ENCODE data around the gene WNT7B. TPM values are rescaled to one million over a fixed set of nuclear protein-coding genes. Genes with fewer than 3 reads are reported as not detected.

Gene WNT7B
- total and polyA plus RNA-seq, 8 donors, result 0.06 to 2.0 TPM; not detected in 6

DNA sequence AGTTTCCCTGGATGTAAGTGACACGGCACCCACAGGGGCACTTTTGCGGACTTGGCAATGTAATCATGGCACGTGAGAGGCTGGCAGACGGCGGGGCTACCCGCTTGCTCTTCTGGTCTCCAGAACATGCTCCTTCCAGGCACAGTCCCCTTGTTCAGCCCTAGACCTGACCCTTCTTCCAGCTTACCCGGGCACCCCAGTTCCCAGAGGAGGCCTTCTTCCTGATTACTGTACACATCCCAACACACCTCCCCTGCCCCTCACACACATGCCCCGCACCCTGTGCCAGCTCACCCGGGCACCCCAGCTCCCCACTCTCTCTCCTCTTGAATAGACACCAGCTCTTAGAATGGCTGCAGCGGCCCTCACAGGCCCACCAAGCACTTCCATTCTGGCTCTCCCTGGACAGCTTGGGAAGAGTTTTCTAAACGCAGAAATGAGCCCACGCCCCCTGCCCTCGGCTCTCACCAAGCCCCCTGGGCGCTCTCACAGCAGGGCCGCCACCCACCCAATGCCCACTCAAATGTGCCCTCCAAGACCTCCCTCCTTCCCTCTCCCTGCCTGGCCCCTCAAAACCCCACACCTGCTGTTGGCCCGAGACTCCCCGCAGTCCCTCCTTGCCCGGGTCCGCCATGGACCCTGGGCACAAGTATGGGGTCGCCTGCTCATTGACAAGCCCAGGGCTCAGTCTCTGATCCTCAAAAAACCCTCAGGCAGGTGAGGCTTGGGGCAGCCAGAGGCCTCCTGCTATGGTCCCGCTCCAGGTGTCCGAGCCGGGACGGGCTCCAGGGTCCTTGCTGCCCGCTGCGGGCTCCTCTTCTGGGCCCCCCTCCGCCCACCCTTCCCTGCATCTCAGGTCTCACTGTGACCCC, 88.5 kb downstream of the WNT7B start:
- intact Hi-C loops (cut with DNase I; ENCODE audit: low total_unique reads), result no loop called here
- DNase-seq, result no peak
- 93 to 95% (median 94%) methylated on average over 26 to 27 of the region's 27 CpGs for WGBS, 5 donors
- TF ChIP-seq POLR2AphosphoS5 (IDR thresholded peaks at IDR 0.05) (no peak), POLR2A (IDR thresholded peaks at IDR 0.05) (no peak), EP300 (IDR thresholded peaks at IDR 0.05) (no peak)
- TF ChIP-seq, protein P1, sequence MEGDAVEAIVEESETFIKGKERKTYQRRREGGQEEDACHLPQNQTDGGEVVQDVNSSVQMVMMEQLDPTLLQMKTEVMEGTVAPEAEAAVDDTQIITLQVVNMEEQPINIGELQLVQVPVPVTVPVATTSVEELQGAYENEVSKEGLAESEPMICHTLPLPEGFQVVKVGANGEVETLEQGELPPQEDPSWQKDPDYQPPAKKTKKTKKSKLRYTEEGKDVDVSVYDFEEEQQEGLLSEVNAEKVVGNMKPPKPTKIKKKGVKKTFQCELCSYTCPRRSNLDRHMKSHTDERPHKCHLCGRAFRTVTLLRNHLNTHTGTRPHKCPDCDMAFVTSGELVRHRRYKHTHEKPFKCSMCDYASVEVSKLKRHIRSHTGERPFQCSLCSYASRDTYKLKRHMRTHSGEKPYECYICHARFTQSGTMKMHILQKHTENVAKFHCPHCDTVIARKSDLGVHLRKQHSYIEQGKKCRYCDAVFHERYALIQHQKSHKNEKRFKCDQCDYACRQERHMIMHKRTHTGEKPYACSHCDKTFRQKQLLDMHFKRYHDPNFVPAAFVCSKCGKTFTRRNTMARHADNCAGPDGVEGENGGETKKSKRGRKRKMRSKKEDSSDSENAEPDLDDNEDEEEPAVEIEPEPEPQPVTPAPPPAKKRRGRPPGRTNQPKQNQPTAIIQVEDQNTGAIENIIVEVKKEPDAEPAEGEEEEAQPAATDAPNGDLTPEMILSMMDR (IDR thresholded peaks at IDR 0.05), result no peak
- no peak overlapping the region for H3K27ac ChIP-seq
- no peak overlapping the region for H3K4me3 ChIP-seq
- no peaks in the 10 kb centered on the region for H3K36me3 ChIP-seq
- peaks cover 0 to 92% (median 42%) of the 10 kb centered on the region in 3 donors for H3K27me3 ChIP-seq
- peaks cover 0 to 10% (median 7%) of the 10 kb centered on the region in 4 donors for H3K4me1 ChIP-seq
- H3K9me3 ChIP-seq, result no peaks in the 10 kb centered on the region

DNA sequence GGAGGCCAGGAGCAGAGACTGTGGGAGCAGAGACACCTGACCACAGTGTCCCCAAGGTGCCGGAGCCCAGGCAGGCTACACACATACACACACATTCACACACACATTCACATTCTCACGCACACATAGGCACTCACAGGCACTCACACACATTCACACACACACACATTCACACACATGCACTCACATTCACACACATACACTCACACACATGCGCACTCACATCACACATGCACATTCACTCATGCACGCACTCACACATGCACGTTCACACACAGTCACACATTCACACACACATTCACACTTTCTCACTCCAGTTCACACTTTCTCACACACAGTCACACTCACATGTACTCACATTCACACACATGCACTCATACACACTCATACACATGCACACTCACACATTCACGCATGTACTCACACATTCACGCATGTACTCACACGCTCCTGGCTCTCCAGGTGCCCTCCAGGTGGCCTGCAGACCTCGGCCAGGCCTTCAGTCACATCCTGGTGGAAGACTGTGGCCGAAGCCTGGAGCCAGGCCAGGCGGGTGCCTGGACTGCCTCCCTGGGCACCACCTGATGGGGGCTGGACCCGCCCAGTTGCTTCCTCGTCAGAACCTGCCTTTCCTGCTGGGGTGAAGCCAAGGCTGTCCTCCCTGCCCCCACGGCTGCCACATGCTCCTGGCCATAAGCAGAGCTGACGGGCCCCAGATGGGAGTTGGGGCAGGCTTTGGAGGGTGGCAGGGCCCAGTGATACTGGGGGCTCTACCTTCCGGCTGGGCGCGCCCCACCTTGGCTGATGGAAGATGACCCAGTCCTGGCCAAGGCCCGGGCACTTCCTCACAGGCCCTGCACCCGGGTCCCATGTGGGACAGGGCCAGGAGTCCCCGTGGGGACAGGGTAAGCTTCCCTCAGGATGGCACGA, 89.5 kb downstream of the WNT7B start:
- Histone ChIP-seq H3K27ac (no peak overlapping the region), H3K9me3 (no peaks in the 10 kb centered on the region), H3K27me3 (peaks cover 0 to 92% (median 51%) of the 10 kb centered on the region in 3 donors), H3K36me3 (no peaks in the 10 kb centered on the region), H3K4me1 (peaks cover 0 to 10% (median 7%) of the 10 kb centered on the region in 4 donors), H3K4me3 (no peak overlapping the region)
- peak; percentile 63 to 64 for DNase-seq
- intact Hi-C loops (cut with DNase I; ENCODE audit: low total_unique reads), result no loop called here
- 64 to 74% (median 68%) methylated on average over 10 to 22 of the region's 22 CpGs for WGBS, 5 donors
- TF ChIP-seq, protein P1 (IDR thresholded peaks at IDR 0.05), result peak in 1 of 7 experiments; percentile 6
- TF ChIP-seq POLR2AphosphoS5 (IDR thresholded peaks at IDR 0.05) (no peak), EP300 (IDR thresholded peaks at IDR 0.05) (no peak)

DNA sequence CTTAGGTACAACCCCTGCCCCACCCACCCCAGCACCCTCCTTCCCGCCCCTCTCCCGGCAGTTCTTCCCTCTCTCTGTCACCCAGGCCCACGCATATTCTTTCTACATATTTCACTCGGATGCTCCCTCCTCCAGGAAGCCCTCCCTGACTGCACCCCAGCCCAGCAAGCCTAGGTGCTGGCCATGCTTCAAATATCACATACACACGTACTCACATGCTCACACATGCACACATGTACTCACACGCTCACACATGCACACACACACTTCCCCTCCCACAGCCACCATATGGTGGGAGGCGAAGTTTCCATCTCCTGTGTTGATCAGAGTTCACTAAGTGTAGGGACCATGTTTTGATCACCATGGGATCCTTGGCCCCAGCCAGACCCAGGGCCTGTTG, 90.4 kb downstream of the WNT7B start:
- 88 to 95% (median 92%) methylated on average over 7 of the region's 7 CpGs for WGBS, 5 donors
- Histone ChIP-seq H3K27me3 (peaks cover 0 to 92% (median 51%) of the 10 kb centered on the region in 3 donors), H3K36me3 (no peaks in the 10 kb centered on the region), H3K4me1 (peaks cover 0 to 10% (median 7%) of the 10 kb centered on the region in 4 donors), H3K4me3 (no peak overlapping the region), H3K9me3 (no peaks in the 10 kb centered on the region), H3K27ac (no peak overlapping the region)
- DNase-seq, result no peak
- intact Hi-C loops (cut with DNase I; ENCODE audit: low total_unique reads), result no loop called here
- TF ChIP-seq, protein P1 (IDR thresholded peaks at IDR 0.05), result no peak
- TF ChIP-seq POLR2AphosphoS5 (IDR thresholded peaks at IDR 0.05), result no peak
- no peak for TF ChIP-seq POLR2A (IDR thresholded peaks at IDR 0.05)
- TF ChIP-seq EP300 (IDR thresholded peaks at IDR 0.05), result no peak

DNA sequence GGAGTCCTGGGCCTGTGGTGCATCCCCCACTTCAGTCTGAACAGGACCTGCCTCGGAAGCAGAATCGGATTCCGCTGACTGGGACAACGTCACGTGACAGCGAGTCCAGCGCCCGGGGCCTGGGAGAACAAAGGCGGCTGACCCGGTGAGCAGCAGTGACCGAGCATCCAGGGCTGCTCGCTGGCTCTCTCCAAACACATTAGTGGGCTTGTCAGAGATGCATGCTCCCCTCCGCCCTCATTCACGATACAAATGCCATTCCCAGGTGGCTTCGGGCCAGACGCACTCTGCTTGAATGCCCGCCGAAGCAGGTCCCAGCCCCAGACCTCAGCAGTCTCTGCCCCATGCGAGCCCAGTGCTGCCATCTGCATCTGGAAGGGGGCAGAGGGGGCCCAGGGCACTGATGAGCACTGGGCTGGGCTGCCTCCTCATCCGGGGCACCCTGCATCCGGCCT, 91.0 kb downstream of the WNT7B start:
- H3K9me3 ChIP-seq, result no peaks in the 10 kb centered on the region
- no peaks in the 10 kb centered on the region for H3K36me3 ChIP-seq
- H3K4me1 ChIP-seq, result peaks cover 0 to 15% (median 9%) of the 10 kb centered on the region in 4 donors
- H3K27ac ChIP-seq, result no peak overlapping the region
- WGBS, 5 donors, result 33 to 55% (median 41%) methylated on average over 12 to 21 of the region's 21 CpGs
- no peak overlapping the region for H3K4me3 ChIP-seq
- intact Hi-C loops (cut with DNase I; ENCODE audit: low total_unique reads), result no loop called here
- TF ChIP-seq, protein P1 (IDR thresholded peaks at IDR 0.05), result no peak
- no peak for TF ChIP-seq POLR2AphosphoS5 (IDR thresholded peaks at IDR 0.05)
- no peak for TF ChIP-seq POLR2A (IDR thresholded peaks at IDR 0.05)
- peak in 1 of 2 donors; percentile 26 for DNase-seq
- H3K27me3 ChIP-seq, result peaks cover 0 to 92% (median 55%) of the 10 kb centered on the region in 3 donors

Measured in stomach (tissue), 9 donors.